ENCODE results near the gene BRSK2.

DNA sequence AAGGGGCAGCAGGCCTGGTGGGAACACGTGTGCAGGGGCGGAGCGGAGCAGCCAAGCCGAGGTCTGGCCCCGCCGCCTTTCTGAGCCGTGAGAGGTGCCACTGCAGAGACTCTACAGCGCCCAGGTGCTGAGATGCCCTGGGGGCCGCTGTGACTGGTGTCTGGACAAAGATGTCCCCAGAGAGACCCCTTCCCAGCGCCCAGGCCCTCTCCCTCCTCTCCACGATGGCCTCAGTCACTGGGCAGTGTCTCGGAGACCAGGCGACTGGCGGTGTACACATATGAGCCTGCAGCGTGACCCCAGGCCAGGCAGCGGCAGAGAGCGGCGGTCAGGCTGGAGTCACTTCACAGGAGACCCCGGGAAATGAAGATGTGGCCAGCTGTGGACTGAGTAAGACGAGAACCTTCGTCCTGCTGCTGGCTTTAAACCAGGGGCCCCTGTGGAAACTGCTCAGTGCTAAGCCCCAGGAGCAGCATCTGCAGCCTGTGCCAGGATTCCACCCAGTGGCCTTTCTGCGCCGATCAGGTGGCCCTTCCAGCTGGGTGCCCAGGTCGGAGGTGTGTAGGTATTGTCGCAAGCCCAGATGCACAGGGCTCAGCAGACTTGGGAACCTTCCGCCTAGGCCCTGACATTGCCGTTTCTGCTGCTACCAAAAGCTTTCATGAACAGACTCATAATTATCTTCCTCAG, 62.2 kb downstream of the BRSK2 start:
- TF ChIP-seq POLR2A (IDR thresholded peaks at IDR 0.05; ENCODE audit: low read length) (no peak), GATA1 (IDR thresholded peaks at IDR 0.05; ENCODE audit: low read depth, low read length) (no peak)

Measured in erythroblast (primary cell).